Osteocyte (in vitro differentiated cells): Measurements from ENCODE around the gene ZNF134. TPM values are rescaled to one million over a fixed set of nuclear protein-coding genes. Genes with fewer than 3 reads are reported as not detected.

Experiments
- DNase-seq: peaks from one replicate; pipeline ENCODE4 v3.0.0; 2021; ENCODE audit warnings: mixed read lengths; ENCODE audit not compliant: unreplicated experiment; ENCODE audit errors: extremely low spot score
- H3K27ac Mint-ChIP-seq: one replicate; pipeline ENCODE4 v1.8.0; 2021; ENCODE audit warnings: mild to moderate bottlenecking, mixed read lengths; ENCODE audit not compliant: unreplicated experiment
- H3K27me3 Mint-ChIP-seq: one replicate; pipeline ENCODE4 v1.8.0; 2021; ENCODE audit warnings: mixed read lengths; ENCODE audit not compliant: unreplicated experiment
- H3K36me3 Mint-ChIP-seq: one replicate; pipeline ENCODE4 v1.8.0; 2021; ENCODE audit warnings: mixed read lengths; ENCODE audit not compliant: unreplicated experiment
- H3K4me1 Mint-ChIP-seq: one replicate; pipeline ENCODE4 v1.8.0; 2021; ENCODE audit warnings: mixed read lengths; ENCODE audit not compliant: unreplicated experiment
- H3K4me3 Mint-ChIP-seq: one replicate; pipeline ENCODE4 v1.8.0; 2021; ENCODE audit warnings: mild to moderate bottlenecking, moderate library complexity, mixed read lengths; ENCODE audit not compliant: unreplicated experiment
- H3K9me3 Mint-ChIP-seq: one replicate; pipeline ENCODE4 v1.8.0; 2021; ENCODE audit warnings: mixed read lengths; ENCODE audit not compliant: unreplicated experiment
- CTCF ChIP-seq: fragments of 200-600 bp; sonication (generic); IDR thresholded peaks from 2 replicates; pipeline ENCODE4 v1.5.0; 2021; ENCODE audit warnings: antibody characterized with exemption, mild to moderate bottlenecking, moderate library complexity
- total RNA-seq: library from RNA; stranded (reverse); gene quantifications from 2 replicates; pipeline ENCODE4 v1.2.1, GENCODE V29; 2021

Gene ZNF134
- total RNA-seq, 1 donor from 2014 or later: 20.0 TPM

- Mint-ChIP-seq H3K4me3 (no peak overlapping the region), H3K27ac (no peak overlapping the region), H3K4me1 (no peaks in the 10 kb centered on the region), H3K9me3 (peaks cover 55% of the 10 kb centered on the region), H3K27me3 (no peaks in the 10 kb centered on the region), H3K36me3 (peaks cover 66% of the 10 kb centered on the region)
- no peak for DNase-seq
- TF ChIP-seq CTCF: no peak
Observed at GRCh38 chr19:57641715-57642234, 27.7 kb downstream of the ZNF134 start.

GRCh38 chr19:57642396-57643046 is 28.5 kb downstream of the ZNF134 start:
- peak; percentile 51 for DNase-seq
- H3K27me3 Mint-ChIP-seq: no peaks in the 10 kb centered on the region
- no peak overlapping the region for H3K4me3 Mint-ChIP-seq
- H3K4me1 Mint-ChIP-seq: no peaks in the 10 kb centered on the region
- no peak overlapping the region for H3K27ac Mint-ChIP-seq
- H3K9me3 Mint-ChIP-seq: peaks cover 55% of the 10 kb centered on the region
- TF ChIP-seq CTCF: no peak
- H3K36me3 Mint-ChIP-seq: peaks cover 59% of the 10 kb centered on the region

- Mint-ChIP-seq H3K4me1 (no peaks in the 10 kb centered on the region), H3K36me3 (peaks cover 50% of the 10 kb centered on the region), H3K9me3 (peaks cover 54% of the 10 kb centered on the region), H3K4me3 (no peak overlapping the region), H3K27ac (no peak overlapping the region), H3K27me3 (no peaks in the 10 kb centered on the region)
- no peak for TF ChIP-seq CTCF
- DNase-seq: no peak
Observed at GRCh38 chr19:57643734-57644133, 29.7 kb downstream of the ZNF134 start.

- Mint-ChIP-seq H3K4me1 (no peaks in the 10 kb centered on the region), H3K36me3 (peaks cover 3% of the 10 kb centered on the region), H3K4me3 (no peak overlapping the region), H3K27ac (no peak overlapping the region), H3K27me3 (no peaks in the 10 kb centered on the region), H3K9me3 (peaks cover 40% of the 10 kb centered on the region)
- DNase-seq: no peak
- no peak for TF ChIP-seq CTCF
Observed at GRCh38 chr19:57648331-57649003, 34.4 kb downstream of the ZNF134 start.

- H3K9me3 Mint-ChIP-seq: peaks cover 50% of the 10 kb centered on the region
- no peak for DNase-seq
- TF ChIP-seq CTCF: no peak
- H3K4me3 Mint-ChIP-seq: no peak overlapping the region
- no peak overlapping the region for H3K27ac Mint-ChIP-seq
- peaks cover 3% of the 10 kb centered on the region for H3K27me3 Mint-ChIP-seq
- no peaks in the 10 kb centered on the region for H3K4me1 Mint-ChIP-seq
- no peaks in the 10 kb centered on the region for H3K36me3 Mint-ChIP-seq
Observed at GRCh38 chr19:57651654-57651996, 37.6 kb downstream of the ZNF134 start.
